HG03039 (cell line): ENCODE results near the gene OR8H2.
"Not testable (repeated sequence)": the region's sequence is repeated elsewhere in the genome, so short reads cannot be mapped to it uniquely, and the experiment has no call there.

Source experiments
- ATAC-seq: cut with Tn5 transposase; IDR thresholded peaks from one replicate; pipeline ENCODE4 v1.9.1; 2021; ENCODE audit warnings: mild to moderate bottlenecking, moderate library complexity; ENCODE audit not compliant: unreplicated experiment

The OR8H2 gene

GRCh38 chr11:56103210-56103737 lies at the start of gene OR8H2:
OR8H2 (plus strand) TSS chr11:56103687; CDS start chr11:56105043, 1,356 bp downstream.
- no peak for ATAC-seq

- ATAC-seq = not testable (repeated sequence)
Observed at GRCh38 chr11:56056366-56056765, 47.1 kb upstream of the OR8H2 start.

GRCh38 chr11:56057661-56058237 lies 45.7 kb upstream of the OR8H2 start:
- not testable (repeated sequence) for ATAC-seq

GRCh38 chr11:56058260-56058780 lies 45.2 kb upstream of the OR8H2 start:
- ATAC-seq = not testable (repeated sequence)

- ATAC-seq = no peak
Observed at GRCh38 chr11:56066980-56067379, 36.5 kb upstream of the OR8H2 start.

GRCh38 chr11:56089697-56090096 lies 13.8 kb upstream of the OR8H2 start:
- no peak for ATAC-seq

GRCh38 chr11:56093008-56093407 lies 10.5 kb upstream of the OR8H2 start, which contains the start of gene OR8I2:
OR8I2 (plus strand) TSS chr11:56093308; CDS start chr11:56093308, 0 bp downstream.
- no peak for ATAC-seq

- ATAC-seq = no peak
Observed at GRCh38 chr11:56122073-56122472, 18.6 kb downstream of the OR8H2 start, which contains the start of gene OR8H3. OR8H3 (plus strand) TSS chr11:56122373; CDS start chr11:56122373, 0 bp downstream.

- no peak for ATAC-seq
Observed at GRCh38 chr11:56140151-56140661, 36.7 kb downstream of the OR8H2 start, which contains the start of gene OR8J3. OR8J3 (minus strand) TSS chr11:56140201; CDS start chr11:56137718, 2,483 bp downstream.

- not testable (repeated sequence) for ATAC-seq
Observed at GRCh38 chr11:56143681-56144080, 40.2 kb downstream of the OR8H2 start.

- ATAC-seq = no peak
Observed at GRCh38 chr11:56151376-56151775, 47.9 kb downstream of the OR8H2 start.

GRCh38 chr11:56152333-56152732 lies 48.8 kb downstream of the OR8H2 start:
- no peak for ATAC-seq
